Mucosa of descending colon (tissue), 3 donors: ENCODE measurements around the gene GRAMD1A. TPM values are rescaled to one million over a fixed set of nuclear protein-coding genes. Genes with fewer than 3 reads are reported as not detected.
"Not testable (repeated sequence)": the region's sequence is repeated elsewhere in the genome, so short reads cannot be mapped to it uniquely, and the experiment has no call there.

ENCODE experiments used
- ATAC-seq: fragments of 200-7000 bp; cut with Tn5 transposase; one replicate; pipeline ENCODE4 v1.9.1; 2020; ENCODE audit warnings: mild to moderate bottlenecking, moderate library complexity
- DNase-seq, 3 donors: peaks; one replicate each; pipeline ENCODE4 v3.0.0-alpha.2; 2020
- H3K36me3 ChIP-seq: fragments of 200-600 bp; one replicate; pipeline ENCODE4 v1.8.0; 2021; ENCODE audit warnings: low read depth, mild to moderate bottlenecking
- H3K4me1 ChIP-seq: fragments of 200-600 bp; one replicate; pipeline ENCODE4 v1.8.0; 2021; ENCODE audit warnings: low read depth, mild to moderate bottlenecking
- H3K4me3 ChIP-seq: fragments of 200-600 bp; one replicate; pipeline ENCODE4 v1.8.0; 2021; ENCODE audit warnings: mild to moderate bottlenecking
- H3K9me3 ChIP-seq: fragments of 200-600 bp; one replicate; pipeline ENCODE4 v1.8.0; 2021; ENCODE audit warnings: mild to moderate bottlenecking
- CTCF ChIP-seq: fragments of 200-600 bp; IDR thresholded peaks from one replicate; pipeline ENCODE4 v1.8.0; 2022; ENCODE audit warnings: antibody characterized with exemption, mild to moderate bottlenecking
- intact Hi-C, 2 donors: fragments of 100-400 bp; cut with DNase I in 1 of 2; cut with micrococcal nuclease in 1 of 2; formaldehyde crosslinking; loops; one replicate each; pipeline versions ENCODE4 v1.11.0 to v1.11.1; 2022; cut with DNase I, micrococcal nuclease
- total RNA-seq, 3 donors: library from RNA; stranded (reverse); fragmentation: NEBNext Ultra II Directional in 2 of 3; extraction: Animal tissue kit (Norgen Biotek cat#: 25700) in 2 of 3; gene quantifications; one replicate each; pipeline versions ENCODE4 v1.2.1 to v1.2.4, GENCODE V29; 2021 to 2023
- donor health status: DM: no; HTN: no; CAD: no; lungs with moderate emphysema.
- donor health status: DM: no; HTN: no; CAD: no.
- donor health status: DM: no; HTN: yes; CAD: no.

The GRAMD1A gene
- total RNA-seq, 3 donors from 2014 or later = 32.5 to 53.1 (median 33.8) TPM

DNA sequence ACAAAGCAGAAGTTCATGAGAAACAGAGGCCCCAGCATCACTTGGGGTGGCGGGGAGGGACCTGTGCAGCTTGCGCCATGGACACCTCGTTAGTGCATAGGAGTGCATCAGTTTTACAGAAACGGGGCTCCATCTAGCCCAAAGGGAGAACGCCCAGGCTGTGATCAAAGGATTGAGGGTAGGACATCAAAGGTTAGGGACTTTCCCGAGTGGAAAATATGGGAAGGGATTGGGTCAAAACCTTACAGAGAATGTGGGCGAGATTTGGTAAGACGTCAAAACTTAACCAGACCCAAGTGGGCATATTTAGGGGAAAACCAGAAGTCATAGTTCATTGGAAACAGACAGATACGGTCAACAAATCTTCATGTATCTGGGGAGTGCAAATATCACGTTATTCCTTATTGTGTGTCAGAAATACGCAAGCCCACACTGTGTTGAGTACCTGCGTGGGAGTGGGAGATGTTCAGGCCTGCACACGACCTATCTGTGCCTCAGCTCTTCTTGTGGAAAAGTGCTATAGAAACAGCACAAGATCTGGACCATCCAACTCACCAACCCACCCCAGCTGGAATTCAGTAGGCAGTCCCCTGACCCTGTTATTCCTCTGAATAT lies 9.4 kb upstream of the GRAMD1A start:
- Histone ChIP-seq H3K4me3 (no peak overlapping the region), H3K9me3 (no peaks in the 10 kb centered on the region), H3K4me1 (peaks cover 10% of the 10 kb centered on the region), H3K36me3 (no peaks in the 10 kb centered on the region)
- no peak for DNase-seq
- no peak for ATAC-seq
- no peak for TF ChIP-seq CTCF
- intact Hi-C loops = no loop called here

- H3K9me3 ChIP-seq = no peaks in the 10 kb centered on the region
- no peak for ATAC-seq
- TF ChIP-seq CTCF = no peak
- H3K36me3 ChIP-seq = no peaks in the 10 kb centered on the region
- peaks cover 10% of the 10 kb centered on the region for H3K4me1 ChIP-seq
- no peak for DNase-seq
- intact Hi-C loops = no loop called here
- no peak overlapping the region for H3K4me3 ChIP-seq
These were observed 8.4 kb upstream of the GRAMD1A start for GRCh38 chr19:34991542-34992333.

DNA sequence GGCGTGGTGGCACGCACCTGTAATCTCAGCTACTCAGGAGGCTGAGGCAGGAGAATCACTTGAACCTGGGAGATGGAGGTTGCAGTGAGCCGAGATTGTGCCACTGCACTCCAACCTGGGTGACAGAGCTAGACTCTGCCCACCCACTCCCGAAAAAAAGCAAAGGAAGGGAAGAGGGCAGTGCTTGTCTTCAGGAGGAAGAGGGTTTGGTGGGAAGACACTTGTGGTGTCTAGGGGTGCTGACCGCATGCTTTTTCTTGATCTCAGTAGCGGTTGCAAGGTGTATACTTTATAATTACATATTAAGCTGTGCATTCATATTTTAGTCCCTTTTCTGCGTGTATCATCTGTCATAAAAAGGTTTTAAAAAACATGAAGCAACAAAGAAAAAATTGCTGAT lies 7.5 kb upstream of the GRAMD1A start:
- H3K36me3 ChIP-seq, DNase-seq, intact Hi-C loops, H3K9me3 ChIP-seq, ATAC-seq, H3K4me3 ChIP-seq: not testable (repeated sequence)
- H3K4me1 ChIP-seq = peaks cover 10% of the 10 kb centered on the region

DNA sequence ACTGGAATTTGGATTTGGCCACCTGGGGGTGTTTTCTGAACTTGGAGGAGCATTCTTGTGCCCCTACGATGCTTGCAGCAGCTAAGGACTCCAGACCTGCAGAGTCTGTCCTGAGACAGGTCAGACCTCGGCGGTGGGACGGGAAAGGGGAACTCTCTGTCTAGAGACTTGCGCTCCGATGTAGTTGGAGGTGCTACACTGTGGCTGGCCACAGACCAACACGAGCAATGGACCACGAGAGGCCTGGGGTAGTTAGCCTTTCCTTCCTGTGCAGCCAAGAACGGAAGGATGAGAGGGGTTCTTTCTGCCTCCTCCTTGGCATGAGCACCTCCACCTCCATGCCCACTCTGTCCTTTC lies 5.9 kb upstream of the GRAMD1A start:
- ATAC-seq = no peak
- intact Hi-C loops = no loop called here
- TF ChIP-seq CTCF = no peak

GRCh38 chr19:34994643-34995541 lies 5.2 kb upstream of the GRAMD1A start:
- Histone ChIP-seq H3K4me1 (peaks cover 15% of the 10 kb centered on the region), H3K4me3 (no peak overlapping the region), H3K36me3 (no peaks in the 10 kb centered on the region), H3K9me3 (no peaks in the 10 kb centered on the region)
- DNase-seq (peak; percentile 75 to 80 (median 76)), ATAC-seq (peak; percentile 88)
- no peak for TF ChIP-seq CTCF
- intact Hi-C loops = no loop called here

More for the DNA sequence above, 5.9 kb upstream of the GRAMD1A start:
- DNase-seq = peak in 1 of 3 donors; percentile 39
- no peak overlapping the region for H3K4me3 ChIP-seq
- H3K36me3 ChIP-seq = no peaks in the 10 kb centered on the region
- H3K9me3 ChIP-seq = no peaks in the 10 kb centered on the region
- H3K4me1 ChIP-seq = peaks cover 10% of the 10 kb centered on the region
